Astrocyte (in vitro differentiated cells and primary cell): ENCODE measurements around the gene KIRREL3. TPM values are rescaled to one million over a fixed set of nuclear protein-coding genes. Genes with fewer than 3 reads are reported as not detected.

Source experiments
- DNase-seq: peaks from one replicate; pipeline ENCODE4 v3.0.0-alpha.2; 2010; ENCODE audit warnings: low read depth
- FAIRE-seq: peaks from 2 replicates; lab custom pipeline; 2011; peaks lifted over from hg19 to GRCh38; lab: Jason Lieb, UNC
- H2AFZ ChIP-seq: 2 replicates; pipeline ENCODE4 v1.6.0; 2012; ENCODE audit warnings: low read depth, low read length, inconsistent platforms
- H3K27ac ChIP-seq: 2 replicates; pipeline ENCODE4 v1.5.1; 2011; ENCODE audit warnings: low read depth, low read length, inconsistent platforms
- H3K27me3 ChIP-seq: 2 replicates; pipeline ENCODE4 v1.6.0; 2011; ENCODE audit warnings: low read length, inconsistent platforms; ENCODE audit not compliant: insufficient read depth
- H3K36me3 ChIP-seq: 2 replicates; pipeline ENCODE4 v1.5.1; 2011; ENCODE audit warnings: low read length, inconsistent platforms; ENCODE audit not compliant: insufficient read depth
- H3K4me1 ChIP-seq: 2 replicates; pipeline ENCODE4 v1.5.1; 2011; ENCODE audit warnings: low read length, inconsistent platforms; ENCODE audit not compliant: insufficient read depth
- H3K4me2 ChIP-seq: 2 replicates; pipeline ENCODE4 v1.6.0; 2012; ENCODE audit warnings: low read length, inconsistent platforms
- H3K4me3 ChIP-seq: 2 replicates; pipeline ENCODE4 v1.5.1; 2011; ENCODE audit warnings: low read depth, mild to moderate bottlenecking, low read length, inconsistent platforms; ENCODE audit not compliant: insufficient read depth
- H3K79me2 ChIP-seq: 2 replicates; pipeline ENCODE4 v1.6.0; 2012; ENCODE audit warnings: mild to moderate bottlenecking, low read length, inconsistent platforms; ENCODE audit not compliant: insufficient read depth
- H3K9ac ChIP-seq: 2 replicates; pipeline ENCODE4 v1.6.0; 2012; ENCODE audit warnings: mild to moderate bottlenecking, low read length, inconsistent platforms
- H3K9me3 ChIP-seq: 2 replicates; pipeline ENCODE4 v1.5.1; 2012; ENCODE audit warnings: low read depth, mild to moderate bottlenecking, low read length, inconsistent platforms; ENCODE audit not compliant: insufficient read depth
- H4K20me1 ChIP-seq: 2 replicates; pipeline ENCODE4 v1.6.0; 2012; ENCODE audit warnings: low read length, inconsistent platforms; ENCODE audit not compliant: insufficient read depth
- H3K27ac Mint-ChIP-seq: one replicate; pipeline ENCODE4 v1.8.0; 2021; ENCODE audit warnings: mild to moderate bottlenecking, mixed read lengths; ENCODE audit not compliant: unreplicated experiment
- H3K27me3 Mint-ChIP-seq: one replicate; pipeline ENCODE4 v1.8.0; 2021; ENCODE audit warnings: low read depth, mixed read lengths; ENCODE audit not compliant: unreplicated experiment
- H3K36me3 Mint-ChIP-seq: one replicate; pipeline ENCODE4 v1.8.0; 2021; ENCODE audit warnings: low read depth, mixed read lengths; ENCODE audit not compliant: unreplicated experiment
- H3K4me1 Mint-ChIP-seq: one replicate; pipeline ENCODE4 v1.8.0; 2021; ENCODE audit warnings: low read depth, mixed read lengths; ENCODE audit not compliant: unreplicated experiment
- H3K4me3 Mint-ChIP-seq: one replicate; pipeline ENCODE4 v1.8.0; 2021; ENCODE audit warnings: mild to moderate bottlenecking, moderate library complexity, mixed read lengths; ENCODE audit not compliant: unreplicated experiment
- H3K9me3 Mint-ChIP-seq: one replicate; pipeline ENCODE4 v1.8.0; 2021; ENCODE audit warnings: mild to moderate bottlenecking, mixed read lengths; ENCODE audit not compliant: unreplicated experiment
- CTCF ChIP-seq: IDR thresholded peaks from 2 replicates; pipeline ENCODE4 v1.5.1; 2011; ENCODE audit warnings: low read depth, mild to moderate bottlenecking, inconsistent platforms, low read length, moderate library complexity; ENCODE audit not compliant: insufficient read depth
- EZH2 ChIP-seq: IDR thresholded peaks from 2 replicates; pipeline ENCODE4 v1.6.1; 2012; ENCODE audit warnings: mild to moderate bottlenecking, low read length, inconsistent platforms; ENCODE audit not compliant: insufficient read depth
- total RNA-seq: library from RNA; stranded (reverse); gene quantifications from 2 replicates; pipeline ENCODE4 v1.2.1, GENCODE V29; 2021

Gene KIRREL3
- total RNA-seq, 1 donor from 2014 or later = 0.91 TPM

GRCh38 chr11:126915430-126915829 lies 85.1 kb downstream of the KIRREL3 start:
- H3K4me1 Mint-ChIP-seq = peaks cover 10% of the 10 kb centered on the region
- Histone ChIP-seq H3K4me1 (peaks cover 9% of the 10 kb centered on the region), H3K36me3 (no peaks in the 10 kb centered on the region), H3K4me2 (no peak overlapping the region), H2AFZ (no peak overlapping the region), H3K4me3 (no peak overlapping the region), H4K20me1 (no peaks in the 10 kb centered on the region), H3K9me3 (no peaks in the 10 kb centered on the region), H3K27me3 (no peaks in the 10 kb centered on the region), H3K79me2 (no peaks in the 10 kb centered on the region), H3K9ac (no peak overlapping the region), H3K27ac (peak overlapping the region; percentile 17)
- peaks cover 6% of the 10 kb centered on the region for H3K36me3 Mint-ChIP-seq
- FAIRE-seq (no peak), DNase-seq (no peak)
- no peak overlapping the region for H3K27ac Mint-ChIP-seq
- TF ChIP-seq EZH2 (no peak), CTCF (no peak)
- H3K4me3 Mint-ChIP-seq = no peak overlapping the region
- H3K27me3 Mint-ChIP-seq = peaks cover 9% of the 10 kb centered on the region
- peaks cover 6% of the 10 kb centered on the region for H3K9me3 Mint-ChIP-seq

- Mint-ChIP-seq H3K4me1 (peaks cover 10% of the 10 kb centered on the region), H3K27me3 (peaks cover 9% of the 10 kb centered on the region), H3K36me3 (peaks cover 6% of the 10 kb centered on the region), H3K9me3 (peaks cover 6% of the 10 kb centered on the region), H3K4me3 (no peak overlapping the region), H3K27ac (no peak overlapping the region)
- no peaks in the 10 kb centered on the region for H3K27me3 ChIP-seq
- no peaks in the 10 kb centered on the region for H3K79me2 ChIP-seq
- no peaks in the 10 kb centered on the region for H3K9me3 ChIP-seq
- TF ChIP-seq CTCF (no peak), EZH2 (no peak)
- no peak overlapping the region for H3K4me3 ChIP-seq
- H3K9ac ChIP-seq = no peak overlapping the region
- no peak overlapping the region for H3K4me2 ChIP-seq
- no peaks in the 10 kb centered on the region for H3K36me3 ChIP-seq
- DNase-seq (peak; percentile 80), FAIRE-seq (no peak)
- H3K4me1 ChIP-seq = peaks cover 9% of the 10 kb centered on the region
- no peaks in the 10 kb centered on the region for H4K20me1 ChIP-seq
- peak overlapping the region; percentile 29 for H3K27ac ChIP-seq
- H2AFZ ChIP-seq = no peak overlapping the region
Observed at GRCh38 chr11:126914941-126915340, 85.6 kb downstream of the KIRREL3 start.

GRCh38 chr11:126914166-126914565 lies 86.4 kb downstream of the KIRREL3 start:
- H3K36me3 Mint-ChIP-seq = peaks cover 6% of the 10 kb centered on the region
- H3K9ac ChIP-seq = no peak overlapping the region
- no peak overlapping the region for H3K4me2 ChIP-seq
- no peak overlapping the region for H2AFZ ChIP-seq
- FAIRE-seq = no peak
- H3K4me3 Mint-ChIP-seq = no peak overlapping the region
- peaks cover 9% of the 10 kb centered on the region for H3K27me3 Mint-ChIP-seq
- no peaks in the 10 kb centered on the region for H3K36me3 ChIP-seq
- no peak overlapping the region for H3K4me3 ChIP-seq
- H3K9me3 ChIP-seq = no peaks in the 10 kb centered on the region
- peaks cover 9% of the 10 kb centered on the region for H3K4me1 ChIP-seq
- DNase-seq = peak; percentile 14
- no peaks in the 10 kb centered on the region for H3K27me3 ChIP-seq
- H3K9me3 Mint-ChIP-seq = peaks cover 6% of the 10 kb centered on the region
- H3K4me1 Mint-ChIP-seq = peaks cover 10% of the 10 kb centered on the region
- peak overlapping the region; percentile 29 for H3K27ac ChIP-seq
- no peak for TF ChIP-seq CTCF
- TF ChIP-seq EZH2 = no peak
- H4K20me1 ChIP-seq = no peaks in the 10 kb centered on the region
- H3K79me2 ChIP-seq = no peaks in the 10 kb centered on the region
- H3K27ac Mint-ChIP-seq = no peak overlapping the region
